NCI-H2029 (cell line): ENCODE data around the gene ADD2.

Experiments used
- DNase-seq: peaks from one replicate; lab custom pipeline; 2025; lab: John Stamatoyannopoulos, UW

Gene ADD2

DNA sequence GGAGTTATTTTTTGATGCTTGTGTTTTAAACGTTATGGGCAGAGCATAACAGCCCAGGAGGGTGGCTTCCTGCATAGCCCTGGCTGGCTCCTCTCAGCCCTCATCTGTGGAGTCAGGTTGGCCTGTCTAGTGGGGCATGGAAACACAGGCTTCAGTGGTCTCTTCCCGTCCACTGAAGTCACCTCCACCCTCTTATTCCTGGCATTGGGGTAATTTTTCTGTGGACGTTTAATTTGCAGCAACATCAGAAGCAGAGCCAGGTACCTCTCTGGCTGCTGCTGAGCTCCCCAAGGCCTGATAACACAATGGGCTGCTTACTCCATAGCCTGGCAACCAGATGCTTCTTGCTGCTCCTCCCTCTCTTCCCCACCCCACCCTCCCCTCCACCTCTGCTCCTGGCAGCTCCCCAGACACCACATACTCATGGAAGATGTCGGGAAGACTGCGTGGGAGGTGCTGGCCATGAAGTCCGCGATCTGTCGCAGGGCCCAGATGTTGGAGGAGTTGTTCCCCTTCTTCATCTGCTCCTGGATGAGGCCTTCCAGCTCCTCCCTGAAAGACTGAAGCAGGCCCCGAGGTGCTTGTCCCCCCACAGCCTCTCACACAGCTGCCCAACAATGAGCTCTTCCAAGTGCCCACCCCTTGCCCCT, 64.0 kb downstream of the ADD2 start:
- DNase-seq: no peak

DNA sequence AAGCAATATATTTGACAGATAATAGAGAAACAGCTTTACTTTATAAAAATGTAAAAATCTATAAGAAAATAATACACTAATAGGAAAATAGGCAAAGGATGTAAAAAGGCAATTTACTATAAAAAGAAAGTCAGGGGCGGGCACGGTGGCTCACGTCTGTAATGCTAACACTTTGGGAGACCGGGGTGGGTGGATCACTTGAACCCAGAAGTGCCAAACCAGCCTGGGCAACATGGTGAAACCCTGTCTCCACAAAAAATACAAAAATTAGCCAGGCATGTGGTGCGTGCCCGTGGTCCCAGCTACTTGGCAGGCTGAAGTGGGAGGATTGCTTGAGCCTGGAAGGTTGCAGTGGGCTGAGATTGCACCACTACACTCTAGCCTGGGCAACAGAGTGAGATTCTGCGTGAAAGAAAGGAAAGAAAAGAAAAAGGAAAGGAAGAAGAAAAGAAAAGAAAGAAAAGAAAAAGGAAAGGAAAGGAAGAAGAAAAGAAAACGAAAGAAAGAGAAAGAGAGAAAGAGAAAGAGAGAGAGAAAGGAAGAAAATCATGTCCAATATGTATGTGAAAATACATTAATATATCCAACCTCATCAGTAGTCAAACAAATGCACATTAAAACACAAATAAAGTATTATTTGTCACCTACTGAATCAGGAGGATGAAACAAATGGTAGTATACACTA, 65.1 kb downstream of the ADD2 start:
- no peak for DNase-seq

DNA sequence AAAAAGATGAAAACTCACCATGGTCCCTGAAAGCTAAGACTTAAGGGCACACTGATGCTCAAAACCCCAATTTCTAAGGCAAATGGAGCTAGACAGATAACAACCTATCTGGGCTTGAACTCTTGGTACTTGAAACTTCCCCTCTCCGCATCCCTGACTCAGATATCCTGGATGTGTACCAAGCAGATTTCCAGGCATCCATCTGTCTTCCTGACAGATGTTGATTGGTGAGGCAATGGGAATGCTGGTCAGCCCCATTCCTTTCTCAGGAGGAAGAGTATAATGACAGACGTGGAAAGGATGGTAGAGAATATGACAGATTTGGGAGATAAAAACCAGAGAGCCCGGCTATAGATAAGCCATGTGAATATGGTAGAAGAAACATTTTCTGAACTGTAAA, 69.2 kb downstream of the ADD2 start:
- no peak for DNase-seq

DNA sequence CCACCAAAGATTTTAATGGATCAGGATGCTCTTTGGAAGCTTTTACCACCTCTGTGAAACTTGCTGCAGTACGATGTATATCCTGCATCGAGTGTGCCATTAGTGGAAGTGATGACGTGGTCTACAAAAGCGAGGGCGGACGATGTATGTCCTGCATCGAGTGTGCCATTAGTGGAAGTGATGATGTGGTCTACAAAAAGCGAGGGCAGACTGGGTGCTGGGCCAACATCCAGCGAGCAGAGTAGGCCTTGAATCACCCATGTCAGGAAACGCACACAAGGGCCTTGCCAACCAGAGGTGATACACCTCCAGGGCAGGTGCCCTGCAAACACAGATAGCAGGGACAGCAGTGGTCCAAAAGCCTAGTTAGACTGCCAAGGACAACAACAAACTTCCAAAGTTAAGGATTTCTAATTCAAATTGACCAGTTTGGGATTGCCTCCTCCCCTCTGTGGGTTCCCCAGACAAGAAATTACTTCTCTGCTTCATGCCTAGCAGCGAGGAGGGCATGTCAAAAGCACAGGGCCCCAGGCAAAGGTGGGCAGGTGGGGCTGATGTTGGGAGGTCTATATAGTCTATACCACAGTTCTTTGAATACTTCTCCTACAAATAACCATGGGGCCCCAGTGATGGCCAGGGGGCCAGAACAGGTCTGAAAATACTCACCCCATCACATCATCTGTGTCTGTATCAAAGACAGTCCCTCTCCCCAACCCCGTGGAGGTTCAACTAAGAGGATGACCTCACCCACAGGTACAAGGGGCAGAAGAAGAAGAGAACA, 70.2 kb downstream of the ADD2 start:
- no peak for DNase-seq

DNA sequence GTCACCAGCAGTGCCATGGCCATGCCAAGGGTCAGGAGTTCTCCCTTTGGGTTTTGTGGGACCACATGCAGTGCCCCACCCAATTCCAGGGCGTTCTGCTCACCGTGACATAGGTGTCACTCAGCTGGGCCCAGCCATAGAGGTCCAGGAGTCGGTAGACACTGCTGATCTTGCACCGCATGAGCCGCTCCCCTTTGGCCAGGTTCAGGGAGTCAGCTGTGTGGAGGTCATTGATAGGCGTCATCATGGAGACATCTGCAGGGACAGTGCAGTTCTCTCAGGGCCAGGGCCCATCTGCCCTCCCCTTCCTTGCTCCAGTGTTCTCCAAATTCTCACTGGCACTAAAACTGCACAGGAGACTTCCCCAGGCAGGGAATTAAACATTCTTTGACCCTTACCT, 71.9 kb downstream of the ADD2 start:
- no peak for DNase-seq

DNA sequence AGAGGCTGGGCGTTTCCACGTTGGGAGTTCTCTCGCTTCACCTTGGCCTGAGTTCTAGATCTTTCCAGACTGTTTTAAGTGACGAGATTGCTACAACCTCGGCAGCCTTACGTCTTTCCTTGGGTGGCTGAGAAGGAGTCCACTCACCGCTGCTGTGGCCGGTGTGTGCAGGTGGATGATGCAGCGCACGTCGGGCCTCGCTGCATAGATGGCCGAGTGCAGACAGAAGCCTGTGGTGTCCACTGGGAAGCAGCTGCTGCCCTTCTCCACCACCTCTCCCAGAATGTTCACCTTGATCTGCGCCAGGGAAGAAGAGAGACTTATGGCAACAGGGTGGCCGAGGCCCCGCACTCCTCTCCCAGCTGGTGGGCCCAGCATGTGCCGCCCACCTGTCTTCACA, 75.7 kb downstream of the ADD2 start:
- no peak for DNase-seq

DNA sequence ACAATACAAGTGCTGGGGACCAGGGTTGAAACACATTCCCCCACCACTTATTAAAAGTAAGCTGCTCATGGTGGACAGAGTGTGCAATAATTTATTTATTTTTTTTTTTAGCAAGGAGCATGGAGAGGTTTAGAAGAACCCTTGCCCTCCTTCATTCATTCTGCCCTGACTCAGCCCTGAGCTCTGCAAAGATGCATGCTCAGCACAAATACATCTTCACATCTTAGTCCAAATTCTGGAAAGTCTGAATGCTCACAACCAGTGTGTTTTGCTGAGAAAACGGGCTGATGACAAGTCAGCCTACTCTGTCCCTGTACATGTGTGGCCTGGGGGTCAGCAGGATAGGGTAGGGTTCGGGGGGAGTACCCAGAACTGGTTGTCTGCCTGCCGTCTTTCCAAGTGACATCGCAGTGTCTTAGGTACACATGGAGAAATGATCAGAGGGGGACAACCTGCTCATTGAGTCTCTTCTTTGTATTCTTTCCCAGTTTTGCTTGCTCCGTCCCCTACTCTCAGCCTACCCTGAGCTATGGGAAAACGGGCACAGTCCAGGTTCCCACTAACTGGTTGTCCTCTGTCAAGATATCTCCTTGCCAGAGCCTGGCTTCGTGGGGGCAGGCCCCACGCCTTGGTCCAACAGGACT, 76.4 kb downstream of the ADD2 start:
- no peak for DNase-seq

DNA sequence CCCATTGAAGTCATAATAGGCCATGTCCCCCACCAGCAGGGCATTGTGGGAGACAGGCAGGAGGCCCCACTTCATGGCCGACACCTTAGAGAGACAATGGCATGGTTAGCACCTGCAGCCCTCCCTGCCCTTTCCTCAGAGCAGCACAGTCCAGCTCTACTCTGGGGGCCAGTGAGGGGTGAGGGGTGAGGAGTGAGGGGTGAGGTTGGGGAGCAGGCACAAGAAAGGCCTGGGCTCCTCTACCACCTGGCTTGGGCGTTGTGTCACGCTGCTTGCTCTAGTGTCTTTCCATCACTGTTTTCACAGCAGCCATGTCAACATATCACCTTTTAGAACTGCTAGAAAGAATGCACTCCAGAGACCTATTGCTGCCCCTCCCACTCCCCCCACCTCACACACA, 77.2 kb downstream of the ADD2 start:
- no peak for DNase-seq

DNA sequence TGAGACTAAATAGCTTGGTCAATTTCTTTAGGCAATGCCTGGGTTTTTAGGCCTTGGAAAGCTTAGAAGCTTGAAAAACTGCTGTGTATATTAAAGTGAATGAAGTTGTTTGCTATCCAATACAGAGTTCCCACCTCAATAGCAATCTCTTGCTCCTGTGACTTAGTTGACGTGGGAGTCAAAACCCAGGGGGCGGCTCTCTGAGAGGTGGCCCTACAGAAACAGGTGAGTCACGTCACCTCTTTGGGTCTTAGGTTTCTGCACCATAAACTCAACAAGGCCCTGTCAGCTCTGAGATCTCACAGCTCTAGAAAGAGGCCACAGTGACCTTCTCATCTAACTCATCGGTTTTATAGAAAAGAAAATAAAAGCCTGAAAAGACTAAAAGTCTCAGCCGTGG, 79.6 kb downstream of the ADD2 start:
- no peak for DNase-seq

DNA sequence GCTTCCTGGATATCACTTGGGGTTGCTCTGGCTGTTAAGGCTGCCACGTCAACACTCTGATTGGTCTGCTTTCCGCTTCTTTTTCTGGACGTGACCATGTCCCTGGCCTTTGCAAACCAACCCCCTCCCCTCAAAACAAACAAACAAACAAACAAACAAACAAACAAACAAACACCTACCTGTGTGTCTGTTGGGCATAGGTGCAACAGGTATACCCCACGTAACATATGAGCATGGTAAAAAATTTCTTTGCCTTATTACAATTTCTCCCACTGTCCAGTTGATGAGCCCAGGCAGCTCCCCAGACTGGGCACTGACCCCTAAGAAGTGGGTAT, 80.6 kb downstream of the ADD2 start:
- no peak for DNase-seq

DNA sequence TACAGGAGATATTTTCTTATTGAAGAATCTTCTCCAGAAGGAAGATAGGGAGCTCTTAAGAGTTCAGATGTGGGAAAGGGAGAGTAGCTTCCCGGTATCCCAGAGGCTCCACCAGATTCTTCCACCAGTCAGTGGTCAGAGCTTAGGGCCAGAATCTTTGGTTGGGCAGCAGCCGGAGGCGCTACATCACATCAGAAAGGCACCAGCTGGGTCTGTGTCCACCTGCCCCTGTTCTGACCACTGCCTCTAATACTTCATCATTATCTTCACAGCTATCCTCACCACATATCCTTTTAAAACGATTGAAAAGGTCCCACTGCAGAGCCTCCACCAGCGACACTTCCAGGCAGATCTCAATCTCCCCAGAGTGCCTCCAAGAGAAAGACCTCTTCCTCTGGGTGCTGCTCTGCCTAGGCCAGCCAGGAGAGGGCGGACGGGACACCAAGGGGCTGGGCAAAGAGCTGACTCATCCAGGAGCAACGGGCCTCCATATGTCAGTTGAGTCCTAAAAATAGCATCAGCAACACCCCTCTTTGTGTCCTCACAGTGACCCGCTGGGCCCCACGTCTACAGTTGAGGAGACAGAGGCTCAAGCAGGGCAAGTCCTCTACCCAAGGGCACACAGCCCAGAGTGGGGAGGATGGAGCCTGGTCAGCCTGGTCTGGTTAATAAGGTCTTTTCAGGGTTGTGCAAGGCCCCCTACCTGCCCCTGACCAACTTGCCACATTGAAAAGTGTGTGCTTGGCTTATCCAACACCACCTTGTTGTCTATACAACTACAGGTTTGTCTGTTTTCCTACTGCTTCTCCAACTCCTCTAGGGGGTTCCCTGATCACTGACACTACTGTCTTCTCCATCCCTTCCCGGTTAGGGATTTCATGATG, 81.2 kb downstream of the ADD2 start:
- no peak for DNase-seq

DNA sequence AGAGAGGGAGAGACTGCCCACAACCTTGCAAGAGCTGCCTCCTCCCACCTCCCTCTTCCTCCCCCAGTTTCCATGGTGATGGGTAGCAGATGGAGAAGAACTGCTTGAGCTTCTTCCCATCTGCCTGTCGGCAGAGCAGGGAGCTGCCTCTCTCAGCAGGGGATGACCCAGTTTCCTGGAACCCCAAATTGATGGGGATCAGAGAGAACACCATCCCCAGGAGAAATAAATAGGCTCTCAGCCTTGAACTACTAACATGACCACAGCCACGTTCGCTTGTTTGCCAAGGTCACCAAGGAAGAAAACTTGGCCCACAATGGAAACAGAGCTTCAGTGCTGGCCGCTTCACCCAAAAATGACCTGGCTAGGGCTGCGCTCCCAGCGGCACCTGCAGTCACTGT, 82.2 kb downstream of the ADD2 start:
- DNase-seq: no peak

DNA sequence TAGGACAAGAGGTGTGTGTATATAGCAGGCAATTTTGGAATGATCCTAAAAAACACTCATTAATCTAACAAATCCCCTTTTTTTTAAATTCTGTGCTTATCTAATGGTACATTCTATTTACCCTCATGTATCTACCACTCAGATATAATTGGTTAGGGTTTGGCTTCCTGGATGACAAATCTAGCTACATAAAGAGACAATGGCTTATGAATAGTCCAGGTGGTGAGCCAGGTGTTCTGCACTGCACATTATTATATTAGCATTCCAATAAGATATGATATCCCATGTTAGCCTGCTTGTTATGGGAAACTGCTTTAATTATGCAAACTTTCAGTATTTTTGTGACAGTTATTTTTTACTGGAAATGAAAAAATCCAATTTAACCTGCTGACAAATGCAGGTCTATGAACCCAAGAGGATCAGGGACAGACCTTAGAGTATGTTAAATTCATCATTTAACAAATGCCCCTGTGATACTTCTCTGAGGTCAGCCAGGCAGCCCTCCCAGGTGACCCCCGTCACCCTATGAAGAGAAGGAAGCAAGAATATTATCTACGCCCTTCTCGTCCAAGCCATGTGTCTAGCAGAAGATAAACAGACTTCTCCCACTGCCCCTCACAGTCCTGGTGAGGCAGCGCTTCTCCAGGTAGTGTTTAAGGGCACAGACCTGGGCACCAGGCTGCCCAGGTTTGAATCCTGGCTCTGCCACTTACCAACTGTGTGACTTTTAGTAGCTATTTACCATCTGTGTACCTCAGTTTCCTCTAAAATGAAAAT, 83.0 kb downstream of the ADD2 start:
- peak; percentile 47 for DNase-seq

DNA sequence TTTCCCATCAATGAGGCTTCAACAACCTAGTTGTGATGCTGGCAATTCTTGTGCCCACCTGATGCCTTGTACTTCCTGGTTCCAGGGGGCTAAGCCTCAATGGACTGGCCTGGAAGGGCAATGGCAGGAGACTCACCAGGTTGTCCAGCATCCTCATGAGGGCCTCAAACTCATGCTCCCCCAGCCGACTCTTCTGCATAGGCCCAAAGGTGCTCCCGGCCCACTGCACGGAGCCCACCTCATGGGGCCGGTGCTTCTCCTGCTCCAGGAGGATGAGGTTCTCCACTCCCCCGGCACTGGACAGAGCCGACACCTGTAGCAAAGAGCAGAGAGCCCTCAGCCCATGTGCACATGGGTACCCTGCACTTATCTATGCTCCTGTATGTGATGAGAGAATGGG, 84.5 kb downstream of the ADD2 start:
- DNase-seq: no peak

DNA sequence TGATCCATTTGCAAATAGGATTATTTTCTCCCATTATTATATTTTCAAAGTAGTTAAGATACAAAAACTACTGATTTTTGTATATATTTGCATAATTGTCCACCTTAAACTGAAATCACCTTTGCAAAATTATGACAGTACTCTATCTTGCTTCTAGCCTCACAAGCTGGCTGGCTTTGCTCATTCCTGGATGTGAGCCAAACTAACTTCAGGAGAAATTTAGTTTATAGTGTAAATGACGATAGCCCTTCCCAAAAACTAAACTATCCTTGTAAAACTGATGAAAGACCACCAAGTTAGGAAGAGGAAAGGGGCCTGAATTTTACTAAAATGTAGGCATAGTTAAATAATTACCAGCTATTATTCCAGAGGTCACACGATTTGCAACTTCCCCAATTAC, 87.3 kb downstream of the ADD2 start:
- no peak for DNase-seq

DNA sequence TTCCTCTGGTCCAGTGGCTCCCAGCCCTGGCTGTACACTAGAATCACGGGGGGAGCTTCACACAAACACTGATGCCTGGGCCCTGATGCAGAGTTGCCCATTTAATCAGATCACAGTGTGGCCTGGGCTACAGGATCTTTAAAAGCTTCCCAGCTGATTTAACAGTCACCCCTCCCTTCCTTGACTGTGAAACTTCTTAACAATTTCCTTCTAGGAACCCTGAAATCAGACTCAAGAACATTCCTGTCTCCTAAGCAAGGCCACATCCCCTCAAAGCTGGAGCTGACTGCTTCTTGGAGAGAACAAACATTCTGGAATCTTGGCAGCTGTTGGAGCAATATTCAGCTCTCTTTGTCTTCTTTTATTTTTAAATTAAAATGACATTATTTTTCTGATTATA, 88.7 kb downstream of the ADD2 start:
- DNase-seq: no peak

DNA sequence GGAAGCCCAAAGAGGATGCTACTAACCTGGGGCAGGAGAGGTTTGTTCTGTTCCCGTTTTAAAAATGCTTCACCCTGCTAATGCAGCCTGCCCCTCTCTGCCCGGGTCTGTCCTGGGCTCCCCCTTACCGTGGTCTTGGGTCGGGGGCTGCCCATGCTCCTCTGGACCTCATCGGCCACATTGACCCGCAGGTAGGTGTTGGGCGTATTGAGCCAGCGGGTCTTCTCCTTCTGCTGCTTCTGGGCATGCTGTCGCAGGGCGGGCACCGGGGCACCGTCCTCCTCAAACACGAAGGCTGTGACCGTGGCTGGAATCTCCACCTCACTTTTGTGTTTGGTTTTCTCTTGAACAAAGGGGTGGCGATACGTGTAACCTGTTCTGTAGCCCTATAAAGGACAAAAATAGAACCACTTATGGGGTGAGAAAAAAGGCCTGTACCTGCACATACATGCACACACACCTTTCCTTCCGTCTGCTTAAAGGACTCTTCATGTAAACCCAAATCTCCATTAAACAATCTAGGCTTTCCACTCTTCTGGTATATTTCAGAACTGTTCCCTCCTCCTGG, 89.3 kb downstream of the ADD2 start:
- DNase-seq: no peak

DNA sequence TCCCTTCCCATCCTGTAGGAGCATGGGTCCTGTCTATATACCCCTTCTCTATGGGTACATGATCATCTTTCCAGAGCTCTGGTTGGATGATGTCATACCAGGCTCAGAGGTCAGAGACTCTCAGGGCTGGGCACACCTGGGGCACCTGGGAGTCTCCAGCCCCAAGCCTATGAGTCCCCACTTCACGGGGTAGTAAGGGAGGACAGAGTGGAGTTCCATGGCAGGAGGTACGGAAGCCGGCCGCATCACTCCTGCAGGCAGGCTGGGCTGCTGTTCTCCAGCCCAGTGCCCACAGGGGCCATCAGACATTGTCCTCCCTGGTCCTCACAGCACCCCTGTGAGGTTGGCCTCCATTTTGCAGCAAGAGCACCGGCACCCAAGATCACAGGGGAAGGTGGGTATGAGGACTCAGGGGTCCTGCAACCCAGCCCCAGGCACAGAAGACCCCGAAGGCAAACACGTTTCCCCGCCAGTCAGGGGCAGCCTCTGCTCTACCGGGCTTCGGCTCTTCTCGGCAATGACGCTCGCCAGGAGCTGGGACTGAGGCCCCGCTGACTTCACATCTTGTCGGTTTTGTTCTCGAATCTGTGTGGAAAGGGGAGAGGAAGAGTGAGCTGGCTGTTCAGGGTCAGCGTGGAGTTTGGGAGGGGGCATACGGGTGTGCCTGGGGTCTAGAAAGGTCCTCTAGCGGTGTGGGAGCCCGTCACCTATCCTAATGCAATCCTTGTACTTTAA, 91.5 kb downstream of the ADD2 start:
- no peak for DNase-seq

DNA sequence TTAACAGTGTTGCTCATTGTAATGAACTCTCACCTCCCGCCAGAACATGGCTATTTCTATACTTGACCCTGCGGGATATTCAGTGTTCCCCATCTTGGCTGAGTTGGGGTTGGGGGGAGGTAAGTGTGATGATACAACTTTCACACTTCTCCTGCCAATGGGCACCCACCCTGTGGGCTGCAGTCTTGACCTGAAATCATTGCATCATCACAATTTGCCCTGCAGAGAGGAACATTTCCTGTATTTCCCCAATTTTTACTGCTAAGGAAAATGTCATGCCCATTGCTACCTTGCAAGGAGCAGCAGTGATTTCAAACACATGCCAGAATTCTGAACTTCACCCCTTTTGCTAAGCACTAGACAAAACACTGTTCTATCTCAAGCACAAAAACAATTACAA, 92.1 kb downstream of the ADD2 start:
- DNase-seq: no peak
